ENCODE data around the gene SLC26A9. TPM values are rescaled to one million over a fixed set of nuclear protein-coding genes. Genes with fewer than 3 reads are reported as not detected.
A peak's percentile ranks its signal among the peaks of the same experiment; 100 is the strongest.

The SLC26A9 gene
- total RNA-seq, 2 donors from 2014 or later = 24.4 to 35.4 TPM

DNA sequence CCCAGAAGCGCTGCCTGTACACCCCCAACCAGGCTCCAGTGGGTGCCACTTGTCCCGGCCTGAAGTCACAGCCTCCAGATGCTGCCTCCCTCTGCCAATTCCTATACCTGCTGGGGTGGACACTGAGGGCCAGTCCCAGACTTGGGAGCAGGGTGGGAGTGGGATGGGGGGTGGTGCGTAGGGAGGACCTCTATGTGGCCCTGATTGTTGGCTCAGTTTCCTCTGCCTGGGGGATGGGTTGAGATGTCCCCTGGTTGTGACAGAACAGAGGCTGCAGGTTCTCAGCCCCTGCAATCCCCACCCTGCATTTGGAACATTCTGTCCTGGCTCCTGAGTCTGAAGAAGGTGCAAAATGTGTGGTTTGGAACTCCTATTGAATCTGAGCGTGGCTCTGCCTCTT lies 32.8 kb upstream of the SLC26A9 start:
- no peaks in the 10 kb centered on the region for H3K36me3 ChIP-seq
- H3K4me1 ChIP-seq = peaks cover 0 to 27% of the 10 kb centered on the region in 2 donors
- TF ChIP-seq, protein P1, sequence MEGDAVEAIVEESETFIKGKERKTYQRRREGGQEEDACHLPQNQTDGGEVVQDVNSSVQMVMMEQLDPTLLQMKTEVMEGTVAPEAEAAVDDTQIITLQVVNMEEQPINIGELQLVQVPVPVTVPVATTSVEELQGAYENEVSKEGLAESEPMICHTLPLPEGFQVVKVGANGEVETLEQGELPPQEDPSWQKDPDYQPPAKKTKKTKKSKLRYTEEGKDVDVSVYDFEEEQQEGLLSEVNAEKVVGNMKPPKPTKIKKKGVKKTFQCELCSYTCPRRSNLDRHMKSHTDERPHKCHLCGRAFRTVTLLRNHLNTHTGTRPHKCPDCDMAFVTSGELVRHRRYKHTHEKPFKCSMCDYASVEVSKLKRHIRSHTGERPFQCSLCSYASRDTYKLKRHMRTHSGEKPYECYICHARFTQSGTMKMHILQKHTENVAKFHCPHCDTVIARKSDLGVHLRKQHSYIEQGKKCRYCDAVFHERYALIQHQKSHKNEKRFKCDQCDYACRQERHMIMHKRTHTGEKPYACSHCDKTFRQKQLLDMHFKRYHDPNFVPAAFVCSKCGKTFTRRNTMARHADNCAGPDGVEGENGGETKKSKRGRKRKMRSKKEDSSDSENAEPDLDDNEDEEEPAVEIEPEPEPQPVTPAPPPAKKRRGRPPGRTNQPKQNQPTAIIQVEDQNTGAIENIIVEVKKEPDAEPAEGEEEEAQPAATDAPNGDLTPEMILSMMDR (IDR thresholded peaks at IDR 0.05) = no peak
- no peak for DNase-seq (ENCODE audit: low spot score)
- H3K27me3 ChIP-seq = no peaks in the 10 kb centered on the region
- H3K4me3 ChIP-seq = no peak overlapping the region
- no peaks in the 10 kb centered on the region for H3K9me3 ChIP-seq
- H3K27ac ChIP-seq = peak overlapping the region; percentile 72 to 88

DNA sequence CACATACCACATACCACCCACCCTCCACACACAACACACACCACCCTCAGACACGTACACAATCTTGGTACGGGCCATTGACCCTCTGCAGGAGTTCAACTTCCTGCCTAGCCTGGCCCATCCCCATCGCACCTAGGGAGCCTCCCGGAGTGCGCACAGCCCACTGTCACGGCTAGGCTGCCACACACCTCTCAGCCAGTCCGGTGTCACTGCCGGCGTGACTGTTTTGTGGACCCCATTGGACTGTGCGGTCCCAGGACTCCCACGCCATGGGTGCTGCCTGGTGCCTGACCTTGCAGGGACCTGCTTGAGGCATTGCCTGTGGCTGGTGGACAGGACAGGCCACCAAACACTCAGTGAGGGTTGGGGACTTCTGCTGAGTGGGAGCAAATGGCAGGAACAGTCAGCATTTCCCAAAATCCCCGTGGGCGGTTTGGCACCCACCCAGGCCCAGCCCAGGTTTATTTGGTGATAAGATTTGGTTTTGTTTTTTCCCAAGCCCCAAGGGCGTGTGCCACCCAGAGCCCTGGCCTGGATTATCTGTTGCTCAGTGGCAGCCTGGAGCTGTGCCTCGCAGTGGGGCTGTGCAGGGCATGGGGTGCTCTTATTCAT lies 32.2 kb upstream of the SLC26A9 start:
- DNase-seq (ENCODE audit: low spot score) = no peak
- H3K9me3 ChIP-seq = no peaks in the 10 kb centered on the region

DNA sequence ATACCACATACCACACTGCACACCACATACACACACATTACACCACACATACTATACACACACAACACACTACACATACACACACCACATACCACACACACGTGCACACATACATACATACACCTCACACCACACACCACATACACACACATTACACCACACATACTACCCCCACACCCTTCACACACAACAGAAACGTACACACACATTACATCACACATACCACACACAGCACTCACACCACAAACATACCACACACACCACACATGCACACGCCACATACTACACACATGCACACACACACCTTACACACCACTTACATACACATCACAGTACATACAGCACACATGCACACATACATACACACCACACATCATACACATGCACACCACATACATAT lies 31.5 kb upstream of the SLC26A9 start:
- TF ChIP-seq, protein P1 (IDR thresholded peaks at IDR 0.05) = no peak
- no peak for DNase-seq (ENCODE audit: low spot score)

More for the DNA sequence above, 32.2 kb upstream of the SLC26A9 start:
- TF ChIP-seq, protein P1 (IDR thresholded peaks at IDR 0.05) = no peak
- peak overlapping the region; percentile 72 to 88 for H3K27ac ChIP-seq
- H3K4me1 ChIP-seq = peaks cover 0 to 32% of the 10 kb centered on the region in 2 donors
- no peaks in the 10 kb centered on the region for H3K36me3 ChIP-seq
- H3K27me3 ChIP-seq = no peaks in the 10 kb centered on the region
- H3K4me3 ChIP-seq = no peak overlapping the region

DNA sequence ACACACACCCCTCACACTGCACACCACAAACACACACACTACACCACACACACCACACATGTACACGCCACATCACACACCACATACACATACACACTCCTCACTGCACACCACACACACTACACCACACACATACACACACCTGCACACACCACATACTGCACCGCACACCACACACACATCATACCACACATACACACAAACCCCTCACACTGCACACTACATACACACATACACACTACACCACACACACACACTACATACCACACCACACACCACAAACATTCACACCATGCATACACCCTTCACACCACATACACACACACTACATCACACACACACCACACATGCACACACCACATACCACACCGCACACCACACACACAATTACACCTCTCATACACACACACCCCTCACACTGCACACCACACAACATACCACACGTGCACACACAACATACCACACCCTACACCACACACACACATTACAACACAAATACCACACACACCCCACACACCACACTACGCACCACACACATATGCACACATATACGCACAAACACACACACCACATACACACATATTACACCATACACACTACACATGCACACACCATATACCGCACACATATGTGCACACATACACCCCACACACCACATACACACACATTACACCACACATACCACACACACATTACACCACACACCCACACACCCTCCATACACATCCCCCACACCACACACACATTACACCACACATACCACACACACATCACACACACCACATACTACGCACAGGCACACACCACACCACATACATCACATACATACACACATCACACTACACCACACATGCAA lies 30.3 kb upstream of the SLC26A9 start:
- no peak for DNase-seq (ENCODE audit: low spot score)
- no peak overlapping the region for H3K4me3 ChIP-seq
- no peaks in the 10 kb centered on the region for H3K9me3 ChIP-seq
- no peaks in the 10 kb centered on the region for H3K27me3 ChIP-seq
- TF ChIP-seq, protein P1 (IDR thresholded peaks at IDR 0.05) = no peak
- no peak overlapping the region for H3K27ac ChIP-seq
- no peaks in the 10 kb centered on the region for H3K36me3 ChIP-seq
- peaks cover 0 to 32% of the 10 kb centered on the region in 2 donors for H3K4me1 ChIP-seq

More for the DNA sequence above, 31.5 kb upstream of the SLC26A9 start:
- no peak overlapping the region for H3K4me3 ChIP-seq
- no peak overlapping the region for H3K27ac ChIP-seq
- no peaks in the 10 kb centered on the region for H3K27me3 ChIP-seq
- H3K9me3 ChIP-seq = no peaks in the 10 kb centered on the region
- H3K4me1 ChIP-seq = peaks cover 0 to 32% of the 10 kb centered on the region in 2 donors
- no peaks in the 10 kb centered on the region for H3K36me3 ChIP-seq

DNA sequence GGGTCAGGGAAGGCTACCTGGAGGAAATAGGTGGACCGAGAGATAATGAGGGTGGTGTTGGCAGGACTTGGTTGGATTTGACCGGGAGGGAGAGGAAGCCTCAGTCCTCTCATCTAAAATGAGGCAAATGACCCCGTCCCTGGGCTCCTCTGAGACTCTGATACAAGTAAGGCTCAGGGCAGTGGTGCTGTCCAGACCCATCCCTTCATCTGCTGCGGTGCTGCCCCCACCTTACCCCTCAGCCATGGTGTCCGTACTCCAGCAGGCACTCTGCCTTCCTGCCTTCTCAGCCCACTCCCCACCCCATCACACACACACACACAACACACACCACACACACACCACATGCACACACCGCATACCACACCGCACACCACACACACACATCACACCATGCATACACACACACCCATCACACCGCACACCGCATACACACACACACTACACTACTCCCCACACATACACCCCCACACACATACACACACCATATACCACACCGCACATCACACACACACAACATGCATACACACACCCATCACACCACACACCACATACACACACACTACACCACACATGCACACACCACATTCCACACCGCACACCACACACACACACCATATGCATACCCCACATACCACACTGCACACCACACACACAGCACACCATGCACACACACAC lies 29.4 kb upstream of the SLC26A9 start:
- Histone ChIP-seq H3K9me3 (no peaks in the 10 kb centered on the region), H3K27ac (peak overlapping the region in 1 of 2 donors; percentile 44)
- TF ChIP-seq, protein P1 (IDR thresholded peaks at IDR 0.05) = no peak

More for the DNA sequence above, 29.4 kb upstream of the SLC26A9 start:
- Histone ChIP-seq H3K36me3 (no peaks in the 10 kb centered on the region), H3K27me3 (no peaks in the 10 kb centered on the region), H3K4me3 (no peak overlapping the region), H3K4me1 (peaks cover 0 to 32% of the 10 kb centered on the region in 2 donors)
- no peak for DNase-seq (ENCODE audit: low spot score)
